Right lobe of liver (tissue), 6 donors: ENCODE data around the gene CMKLR1. TPM values are rescaled to one million over a fixed set of nuclear protein-coding genes. Genes with fewer than 3 reads are reported as not detected.

ENCODE experiments used
- ATAC-seq, 4 donors: fragments of 200-7000 bp; cut with Tn5 transposase; one replicate each; pipeline ENCODE4 v1.9.1; 2020; ENCODE audit warnings: mild to moderate bottlenecking in 4 of 4, moderate library complexity in 4 of 4
- DNase-seq, 3 donors: peaks; one replicate each; pipeline ENCODE4 v3.0.0-alpha.2; 2020
- H3K27ac ChIP-seq, 3 donors: fragments of 200-600 bp; one replicate each; pipeline ENCODE4 v1.8.0; 2022
- H3K27me3 ChIP-seq, 2 donors: fragments of 200-600 bp; one replicate each; pipeline ENCODE4 v1.8.0; 2022
- H3K36me3 ChIP-seq, 4 donors: fragments of 200-600 bp; sonication (generic) in 1 of 4; one replicate each; pipeline versions ENCODE4 v1.5.1 to v1.8.0; 2017 to 2022; ENCODE audit warnings: control low read depth in 1 of 4
- H3K4me1 ChIP-seq, 4 donors: fragments of 200-600 bp; sonication (generic) in 1 of 4; one replicate each; pipeline versions ENCODE4 v1.5.1 to v1.8.0; 2017 to 2022; ENCODE audit warnings: control low read depth in 1 of 4
- H3K4me3 ChIP-seq, 3 donors: fragments of 200-600 bp; one replicate each; pipeline ENCODE4 v1.8.0; 2022
- H3K9me3 ChIP-seq, 4 donors: fragments of 200-600 bp; sonication (generic) in 1 of 4; one replicate each; pipeline versions ENCODE4 v1.5.1 to v1.8.0; 2017 to 2022; ENCODE audit warnings: control low read depth in 1 of 4
- POLR2A ChIP-seq: fragments of 450-650 bp; IDR thresholded peaks from one replicate; pipeline ENCODE4 v1.6.1; 2017; ENCODE audit warnings: antibody characterized with exemption, mild to moderate bottlenecking
- WGBS: methylation state at CpG from one replicate; pipeline ENCODE4 v1.1.6; 2018; ENCODE audit warnings: low coverage, low lambda C conversion rate; ENCODE audit not compliant: insufficient coverage; ENCODE audit errors: missing lambda C conversion rate; 5-methylcytosine and 5-hydroxymethylcytosine counted together
- intact Hi-C, 2 donors: fragments of 100-400 bp; cut with DNase I; formaldehyde crosslinking; loops; one replicate each; pipeline versions ENCODE4 v1.11.2 to v1.14.1; 2022
- total RNA-seq, 6 experiments: library from RNA; depleted of rRNA in 2 of 6; stranded (reverse); fragments of >200 nt in 2 of 6; fragmentation: NEBNext Ultra II Directional in 3 of 6; extraction: Animal tissue kit (Norgen Biotek cat#: 25700) in 3 of 6; gene quantifications; one replicate each; pipeline versions ENCODE4 v1.1.0 to v1.2.4, GENCODE V29; 2016 to 2023
- TF ChIP-seq, protein P1 (sequence below), 4 donors: fragments of 200-600 bp in 3 of 4; fragments of 450-650 bp in 1 of 4; IDR thresholded peaks; one replicate each; pipeline versions ENCODE4 v1.5.1 to v1.8.0; 2016 to 2022; ENCODE audit warnings: antibody characterized with exemption in 4 of 4, mild to moderate bottlenecking in 2 of 4
- donor health status: DM: no; HTN: yes; CAD: no.
- donor health status: DM: no; HTN: no; CAD: no.
- donor health status: DM: no; HTN: no; CAD: no.
- donor health status: DM: no; HTN: yes; CAD: no.
- donor health status: DM: no; HTN: yes; CAD: no.

Gene CMKLR1
- total RNA-seq, 6 experiments from 2014 or later, result 1.5 to 8.2 (median 4.2) TPM

DNA sequence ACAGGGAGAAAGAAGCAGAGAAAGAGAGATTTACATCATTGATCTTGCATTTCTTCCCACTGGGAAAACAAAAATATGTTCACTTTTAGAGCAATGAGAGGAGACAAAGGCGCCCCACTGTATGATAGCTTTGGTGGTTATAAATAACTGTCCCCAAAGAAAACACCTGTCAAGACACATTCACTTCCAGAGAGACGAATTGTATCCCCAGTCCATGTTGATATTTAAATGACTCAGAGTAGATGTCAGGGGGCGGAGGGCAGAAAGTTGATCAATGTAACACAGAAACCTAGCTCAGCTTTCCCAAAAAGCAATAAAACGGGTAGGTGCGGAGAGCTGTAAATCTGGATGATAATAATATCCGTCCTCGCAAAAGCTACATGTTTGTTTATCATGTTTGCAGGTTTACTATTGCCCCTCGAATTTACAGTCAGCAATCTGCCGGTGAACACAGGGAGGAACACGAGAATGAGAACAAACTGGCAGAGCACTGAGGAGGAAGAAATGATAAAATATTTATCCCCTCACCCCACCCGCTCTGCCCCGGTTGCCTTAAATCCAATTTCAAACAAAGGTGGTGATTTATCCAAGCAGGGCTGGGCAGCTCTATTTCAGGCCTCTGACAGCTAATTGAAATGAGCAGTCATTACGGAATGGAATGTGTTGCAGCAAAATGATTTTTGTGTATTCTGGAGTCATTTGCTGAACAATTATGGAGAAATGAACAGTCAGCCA lies 84.4 kb downstream of the CMKLR1 start:
- Histone ChIP-seq H3K36me3 (no peaks in the 10 kb centered on the region), H3K4me1 (no peaks in the 10 kb centered on the region), H3K27me3 (no peaks in the 10 kb centered on the region), H3K27ac (no peak overlapping the region), H3K4me3 (no peak overlapping the region), H3K9me3 (no peaks in the 10 kb centered on the region)
- 49% methylated on average over 12 of the region's 13 CpGs for WGBS
- no peak for ATAC-seq
- TF ChIP-seq POLR2A, result no peak
- TF ChIP-seq, protein P1, sequence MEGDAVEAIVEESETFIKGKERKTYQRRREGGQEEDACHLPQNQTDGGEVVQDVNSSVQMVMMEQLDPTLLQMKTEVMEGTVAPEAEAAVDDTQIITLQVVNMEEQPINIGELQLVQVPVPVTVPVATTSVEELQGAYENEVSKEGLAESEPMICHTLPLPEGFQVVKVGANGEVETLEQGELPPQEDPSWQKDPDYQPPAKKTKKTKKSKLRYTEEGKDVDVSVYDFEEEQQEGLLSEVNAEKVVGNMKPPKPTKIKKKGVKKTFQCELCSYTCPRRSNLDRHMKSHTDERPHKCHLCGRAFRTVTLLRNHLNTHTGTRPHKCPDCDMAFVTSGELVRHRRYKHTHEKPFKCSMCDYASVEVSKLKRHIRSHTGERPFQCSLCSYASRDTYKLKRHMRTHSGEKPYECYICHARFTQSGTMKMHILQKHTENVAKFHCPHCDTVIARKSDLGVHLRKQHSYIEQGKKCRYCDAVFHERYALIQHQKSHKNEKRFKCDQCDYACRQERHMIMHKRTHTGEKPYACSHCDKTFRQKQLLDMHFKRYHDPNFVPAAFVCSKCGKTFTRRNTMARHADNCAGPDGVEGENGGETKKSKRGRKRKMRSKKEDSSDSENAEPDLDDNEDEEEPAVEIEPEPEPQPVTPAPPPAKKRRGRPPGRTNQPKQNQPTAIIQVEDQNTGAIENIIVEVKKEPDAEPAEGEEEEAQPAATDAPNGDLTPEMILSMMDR (IDR thresholded peaks at IDR 0.05), result no peak
- DNase-seq, result no peak
- intact Hi-C loops, result no loop called here

DNA sequence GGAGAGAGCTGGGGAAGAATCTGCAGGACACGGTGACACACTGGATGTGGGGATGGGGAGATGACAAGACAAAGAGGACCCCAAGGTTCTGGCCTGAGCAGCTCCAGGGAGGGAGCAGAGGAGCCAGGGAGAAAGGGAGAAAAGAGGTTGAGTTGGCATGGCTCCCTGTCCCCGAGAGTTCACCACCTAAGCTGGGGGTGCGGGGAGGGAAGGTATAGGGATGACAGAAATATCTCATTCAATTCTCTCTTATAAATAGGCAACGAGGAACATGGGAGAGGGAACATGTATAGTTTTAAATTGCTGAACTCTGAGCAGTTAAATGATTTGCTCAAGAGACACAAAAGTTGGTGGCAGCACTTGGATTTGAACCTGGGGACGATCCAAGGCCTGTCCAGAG lies 85.1 kb downstream of the CMKLR1 start:
- no peaks in the 10 kb centered on the region for H3K27me3 ChIP-seq
- H3K4me1 ChIP-seq, result no peaks in the 10 kb centered on the region
- DNase-seq (no peak), ATAC-seq (no peak)
- TF ChIP-seq, protein P1 (IDR thresholded peaks at IDR 0.05), result no peak
- TF ChIP-seq POLR2A, result no peak
- no peak overlapping the region for H3K4me3 ChIP-seq
- intact Hi-C loops, result no loop called here
- H3K9me3 ChIP-seq, result no peaks in the 10 kb centered on the region
- H3K36me3 ChIP-seq, result no peaks in the 10 kb centered on the region
- WGBS, result 30% methylated on average over 5 of the region's 5 CpGs
- H3K27ac ChIP-seq, result no peak overlapping the region

DNA sequence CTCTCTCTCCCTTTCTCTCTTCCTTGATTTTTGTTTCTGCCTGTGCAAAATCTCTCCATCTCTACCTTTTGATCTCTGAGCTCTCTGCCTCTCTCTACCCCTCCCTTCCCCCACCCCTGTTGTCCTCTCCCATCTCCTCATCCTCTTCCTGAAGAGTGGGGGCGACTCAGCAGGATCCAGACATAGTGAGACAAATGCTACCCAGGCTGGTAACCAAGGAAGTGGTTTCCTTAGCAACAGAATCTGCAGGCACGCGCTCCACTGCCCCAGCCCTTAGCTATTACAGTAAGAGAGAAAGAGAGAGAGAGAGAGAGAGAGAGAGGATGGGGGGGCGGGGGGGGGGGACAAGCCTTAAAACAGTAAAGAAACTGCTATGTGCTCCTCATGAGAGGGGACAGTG lies 85.6 kb downstream of the CMKLR1 start:
- WGBS, result 10% methylated on average over 3 of the region's 4 CpGs
- H3K9me3 ChIP-seq, result no peaks in the 10 kb centered on the region
- intact Hi-C loops, result no loop called here
- no peaks in the 10 kb centered on the region for H3K4me1 ChIP-seq
- ATAC-seq, result no peak
- no peaks in the 10 kb centered on the region for H3K36me3 ChIP-seq
- H3K27me3 ChIP-seq, result no peaks in the 10 kb centered on the region
- no peak for DNase-seq
- TF ChIP-seq, protein P1 (IDR thresholded peaks at IDR 0.05), result no peak
- TF ChIP-seq POLR2A, result no peak
- no peak overlapping the region for H3K4me3 ChIP-seq
- H3K27ac ChIP-seq, result no peak overlapping the region

DNA sequence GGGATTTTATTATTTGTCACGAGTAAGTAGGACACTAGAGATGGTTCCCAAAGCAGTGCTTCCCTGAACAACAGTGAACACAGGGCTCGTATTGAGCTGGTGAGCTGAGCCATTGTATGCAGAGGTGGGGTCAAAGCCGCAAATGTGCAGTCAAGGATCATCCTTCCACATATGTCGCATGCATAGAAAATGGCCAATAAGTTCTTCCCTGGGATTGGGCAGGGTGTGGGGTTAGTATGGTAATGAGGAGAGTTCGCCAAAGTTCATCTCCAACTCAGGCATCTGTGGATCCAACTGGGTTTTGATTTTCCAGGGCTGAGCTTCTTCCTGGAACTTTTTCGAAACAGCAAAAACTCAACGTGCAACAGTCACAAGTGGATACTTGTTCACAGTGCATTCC lies 86.6 kb downstream of the CMKLR1 start:
- H3K4me3 ChIP-seq, result no peak overlapping the region
- WGBS, result 55% methylated on average over 6 of the region's 7 CpGs
- H3K4me1 ChIP-seq, result no peaks in the 10 kb centered on the region
- no peak for ATAC-seq
- no peaks in the 10 kb centered on the region for H3K27me3 ChIP-seq
- H3K36me3 ChIP-seq, result no peaks in the 10 kb centered on the region
- intact Hi-C loops, result no loop called here
- TF ChIP-seq, protein P1 (IDR thresholded peaks at IDR 0.05), result no peak
- TF ChIP-seq POLR2A, result no peak
- no peaks in the 10 kb centered on the region for H3K9me3 ChIP-seq
- H3K27ac ChIP-seq, result no peak overlapping the region
- no peak for DNase-seq
